ENCODE results near the gene TMEM183A.

The TMEM183A gene

DNA sequence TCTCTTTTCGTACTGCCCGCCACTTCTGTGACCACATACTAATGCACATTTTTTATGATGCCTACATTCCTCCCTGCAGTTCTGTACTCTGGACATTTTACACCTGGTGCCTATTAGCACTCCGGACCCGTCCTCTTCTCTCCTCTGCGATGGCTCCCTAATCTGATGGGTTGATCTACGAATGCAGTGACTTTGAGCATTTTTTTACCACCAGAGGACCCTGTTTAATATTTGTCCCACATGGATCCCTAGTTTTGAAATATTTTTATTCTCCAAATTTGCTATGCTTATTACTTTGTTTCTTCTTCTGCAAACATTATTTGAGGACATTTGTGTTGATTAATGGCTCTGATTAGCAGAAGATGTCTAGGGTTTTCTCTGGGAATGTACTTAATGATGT lies 24.3 kb downstream of the TMEM183A start:
- no peak for DNase-seq

- DNase-seq, result no peak
These were observed 26.1 kb downstream of the TMEM183A start for GRCh38 chr1:203033287-203033686.

- DNase-seq, result no peak
These were observed 26.7 kb downstream of the TMEM183A start for GRCh38 chr1:203033917-203034316.

DNA sequence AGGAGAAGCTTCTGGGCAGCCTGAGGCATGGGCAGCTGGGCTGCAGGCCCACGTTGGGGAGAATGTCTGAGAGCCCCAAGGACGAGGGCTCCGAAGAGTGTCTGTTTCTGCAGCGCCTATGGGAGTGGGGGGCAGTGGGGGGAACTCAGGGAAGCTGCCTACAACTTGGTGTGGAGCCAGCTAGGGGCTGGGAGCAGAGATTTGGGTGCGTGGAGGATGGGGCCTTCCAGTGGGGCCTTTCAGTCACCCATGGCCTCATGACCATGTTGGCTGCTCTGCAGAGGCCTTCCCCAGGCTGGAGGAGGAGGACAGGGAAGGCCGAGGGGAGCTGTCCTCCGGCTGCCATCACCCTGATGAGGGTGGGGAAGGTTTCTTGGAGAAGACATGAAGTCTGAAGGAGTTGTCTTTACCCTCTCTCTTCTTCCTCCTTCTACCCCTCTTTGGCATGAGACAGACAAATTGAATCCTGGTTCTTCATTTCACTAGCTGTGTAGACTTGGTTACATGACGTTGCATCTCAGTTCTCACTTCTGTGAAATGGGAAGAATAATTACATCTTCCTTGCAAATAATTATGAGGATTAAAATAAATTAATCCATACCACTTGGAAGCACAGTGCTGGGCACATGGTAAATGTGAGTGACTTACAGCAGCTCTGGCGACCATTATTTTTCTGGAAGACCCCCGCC lies 27.4 kb downstream of the TMEM183A start:
- no peak for DNase-seq

DNA sequence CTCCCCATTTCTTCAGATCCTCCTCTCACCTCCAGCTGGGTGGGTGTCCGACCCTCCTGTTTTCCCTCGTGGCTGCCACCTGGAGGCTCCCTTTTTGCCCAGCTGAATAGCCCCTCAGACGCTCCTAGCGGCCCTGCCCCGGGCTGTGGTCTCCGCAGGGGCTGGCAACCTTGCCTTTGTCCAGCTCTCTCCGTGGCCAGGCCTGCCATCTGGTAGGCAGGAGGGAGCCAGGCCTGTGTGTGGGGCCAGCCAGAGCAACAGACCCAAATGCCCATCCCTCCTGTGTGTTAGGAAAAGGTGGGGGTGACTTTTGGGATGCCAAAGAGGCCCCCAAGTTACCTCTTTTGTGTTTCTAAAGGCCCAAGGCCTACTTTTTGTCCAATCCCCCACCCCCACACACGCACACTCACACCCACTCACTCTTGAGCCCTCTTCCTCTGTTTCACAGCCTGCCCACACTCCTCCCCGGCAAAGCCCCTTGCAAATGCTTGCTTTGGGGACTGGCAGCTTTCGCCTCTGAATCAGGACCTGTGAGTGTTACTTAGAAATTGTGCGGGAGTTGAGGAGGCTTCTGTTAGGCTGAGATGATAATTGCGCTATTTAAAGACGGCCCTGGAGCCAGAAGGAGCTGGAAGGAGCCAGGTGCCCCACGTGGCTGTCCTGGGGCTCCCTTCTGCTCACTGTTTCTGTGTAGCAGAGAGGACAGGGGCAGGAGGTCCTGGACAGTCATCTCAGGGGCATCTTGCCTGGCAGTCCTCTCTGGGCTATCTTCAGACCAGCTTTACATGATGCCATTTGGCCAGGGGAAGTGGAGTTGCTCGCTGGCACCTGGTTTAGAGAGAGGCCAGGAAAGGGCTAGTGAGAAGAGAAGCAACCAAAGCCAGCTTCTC lies 28.2 kb downstream of the TMEM183A start:
- DNase-seq, result no peak

DNA sequence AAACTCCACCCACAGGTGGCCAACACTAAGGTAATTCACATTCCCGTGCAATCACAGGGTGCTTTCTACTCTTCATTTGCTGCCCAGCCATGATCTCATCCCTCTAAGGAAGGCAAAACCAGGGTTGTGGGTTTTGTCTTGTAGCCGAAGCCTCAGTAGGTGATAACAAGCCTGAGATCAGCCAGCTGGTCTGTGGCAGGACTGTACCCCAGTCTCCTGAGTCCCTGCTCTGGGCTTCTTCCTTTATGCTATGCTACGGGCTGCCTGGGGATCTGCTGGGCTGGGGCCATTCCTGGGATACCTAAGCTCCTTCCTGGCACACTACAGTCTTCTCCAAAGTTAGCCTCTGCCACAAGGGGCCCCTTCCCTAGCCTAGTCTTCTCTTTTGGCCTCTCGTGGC lies 29.0 kb downstream of the TMEM183A start:
- DNase-seq, result no peak

DNA sequence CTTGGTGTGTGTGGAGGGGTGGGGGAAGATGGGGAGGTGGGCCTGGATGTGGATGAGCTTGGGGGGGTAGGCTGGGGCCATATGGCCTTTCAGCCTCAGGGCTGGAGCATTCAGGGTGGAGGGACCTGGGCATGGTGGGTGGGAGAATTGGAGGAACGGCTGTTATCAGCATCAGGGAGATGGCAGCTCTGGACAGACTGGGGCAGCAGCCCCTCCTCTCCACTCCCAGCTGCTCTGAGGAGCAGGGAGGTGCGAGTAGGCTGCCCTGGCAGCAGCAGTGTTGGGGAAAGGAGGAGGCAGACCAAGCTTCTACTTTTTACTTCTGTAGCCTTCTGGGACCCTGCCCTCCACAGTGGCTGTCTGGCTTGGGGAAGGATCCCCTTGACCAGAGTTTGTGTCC lies 29.4 kb downstream of the TMEM183A start:
- DNase-seq, result no peak

DNA sequence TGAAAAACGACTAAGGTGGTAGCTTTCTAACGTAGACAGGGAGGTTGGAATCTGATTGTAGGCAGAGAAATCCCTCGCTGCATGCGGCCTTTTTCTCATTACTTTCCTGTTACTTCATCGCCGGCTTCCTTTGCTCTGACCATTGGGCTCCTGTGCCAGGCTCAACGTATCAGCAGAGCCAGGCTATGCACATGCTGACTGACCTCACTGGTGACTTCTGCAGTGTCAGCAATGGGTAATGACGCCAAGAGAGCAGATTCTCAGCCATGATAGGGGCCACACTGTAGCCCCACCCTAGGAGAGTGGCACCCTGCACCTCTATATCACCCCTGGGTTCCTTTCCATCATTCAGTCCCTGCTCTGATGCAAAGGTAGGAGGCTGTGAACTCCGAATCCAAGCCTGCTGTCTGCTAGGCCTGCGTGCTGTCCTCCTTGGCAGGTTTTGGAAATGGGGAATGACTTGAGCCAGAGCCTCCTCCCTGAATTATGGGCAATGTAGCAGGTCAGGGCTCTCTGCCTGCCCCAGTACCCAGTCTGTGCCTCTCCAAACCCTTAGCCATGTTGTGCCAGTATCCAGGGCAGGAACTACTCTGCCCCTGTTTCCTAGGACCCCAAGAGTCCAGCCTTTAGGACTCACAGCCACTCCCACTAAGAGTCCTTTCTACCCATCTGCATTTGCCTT lies 30.5 kb downstream of the TMEM183A start:
- no peak for DNase-seq

DNA sequence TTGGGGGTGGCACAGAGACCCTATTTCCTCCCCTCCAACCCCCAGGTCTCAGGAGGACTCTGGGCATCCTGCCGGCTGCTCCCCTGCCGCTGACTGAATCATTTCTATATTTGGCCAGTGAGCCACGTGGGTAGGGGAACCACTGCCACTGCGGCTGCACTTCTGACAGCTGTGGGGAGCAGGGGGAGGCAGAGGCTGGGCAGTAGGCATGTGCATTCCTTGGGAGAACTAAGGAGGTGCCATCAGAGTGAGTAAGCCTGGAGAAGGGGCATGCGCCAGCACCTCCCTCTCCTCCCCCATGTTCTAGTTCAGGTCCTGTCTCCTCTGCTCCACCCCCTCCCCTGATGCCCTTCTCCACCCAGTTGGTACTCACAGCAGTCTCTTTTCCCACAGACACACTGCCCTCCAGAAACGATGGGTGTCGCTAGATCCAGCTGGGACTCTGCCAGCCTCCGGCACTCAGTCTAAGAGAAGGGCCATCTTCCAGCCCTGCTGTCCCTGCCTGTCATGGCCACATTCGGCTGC lies 31.1 kb downstream of the TMEM183A start:
- DNase-seq, result no peak

DNA sequence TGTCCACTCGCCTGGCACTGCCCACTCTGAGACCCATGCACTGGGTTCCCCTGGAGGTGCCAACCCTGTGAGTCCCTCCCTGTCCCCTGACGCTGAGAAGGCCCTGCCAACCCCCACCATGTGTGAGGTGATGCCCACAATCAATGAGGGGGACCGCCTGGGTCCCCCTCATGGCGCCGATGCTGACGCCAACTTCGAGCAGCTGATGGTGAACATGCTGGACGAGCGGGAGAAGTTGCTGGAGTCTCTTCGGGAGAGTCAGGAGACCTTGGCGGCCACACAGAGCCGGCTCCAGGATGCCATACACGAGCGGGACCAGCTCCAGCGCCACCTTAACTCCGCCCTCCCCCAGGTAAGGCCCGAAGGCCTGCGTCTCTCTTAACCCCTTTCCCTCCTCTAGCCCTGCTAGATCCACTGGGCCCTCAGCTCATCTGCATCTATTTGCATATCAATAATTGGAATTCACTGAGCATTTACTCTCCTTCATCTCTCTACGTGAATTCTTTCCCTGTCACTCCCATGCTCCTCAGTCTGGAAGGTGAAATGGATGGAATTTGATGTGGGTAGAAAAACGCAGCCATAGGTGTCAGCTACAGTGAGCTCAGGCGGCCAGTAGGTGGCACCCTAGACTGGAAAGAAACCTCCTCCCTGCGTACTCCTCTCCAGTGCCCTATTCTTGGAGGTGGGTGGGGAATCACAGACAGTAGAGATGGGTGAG lies 31.9 kb downstream of the TMEM183A start:
- peak; percentile 79 for DNase-seq

DNA sequence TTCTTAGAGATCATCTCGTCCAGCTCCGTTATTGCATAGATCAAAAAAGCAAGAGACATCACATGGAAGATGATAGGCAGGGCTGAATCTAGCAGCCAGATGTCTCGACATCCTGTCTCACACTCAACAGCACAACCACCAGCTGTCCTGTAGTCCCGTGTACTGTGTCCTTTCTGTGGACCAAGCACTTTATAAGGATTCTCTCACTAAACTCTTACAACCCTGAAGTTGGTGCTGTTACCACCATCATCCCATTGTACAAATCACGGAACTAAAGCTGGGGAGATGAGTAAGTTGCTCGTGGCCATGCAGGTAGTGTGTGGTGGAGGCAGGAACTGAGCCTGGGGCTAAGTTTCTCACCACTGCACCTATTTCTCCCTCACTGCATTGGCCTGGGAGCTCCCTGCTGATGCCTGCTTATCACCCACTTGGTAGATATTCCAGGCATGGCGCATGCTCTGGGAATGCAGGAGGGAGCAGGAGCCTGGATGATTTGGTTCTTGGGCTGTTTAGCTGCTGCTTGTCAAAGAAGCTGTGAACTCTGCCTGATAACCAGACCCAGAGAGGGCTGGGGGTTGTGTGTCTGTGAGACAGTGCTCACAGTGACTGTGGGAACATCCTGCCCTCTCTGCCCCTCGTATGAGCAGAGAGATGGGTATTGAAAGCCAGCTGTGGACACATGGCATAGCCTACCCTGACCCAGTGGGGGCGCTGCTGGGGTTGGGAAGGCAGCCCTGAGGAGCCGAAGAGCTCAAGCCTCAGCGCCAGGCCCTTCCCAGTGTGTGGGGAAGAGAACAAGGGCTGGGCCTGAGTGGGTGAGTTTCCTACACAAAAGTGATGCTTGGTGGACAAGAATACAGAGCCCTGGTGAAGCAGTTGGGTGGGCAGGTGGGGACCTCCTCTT lies 32.7 kb downstream of the TMEM183A start:
- DNase-seq, result no peak

DNA sequence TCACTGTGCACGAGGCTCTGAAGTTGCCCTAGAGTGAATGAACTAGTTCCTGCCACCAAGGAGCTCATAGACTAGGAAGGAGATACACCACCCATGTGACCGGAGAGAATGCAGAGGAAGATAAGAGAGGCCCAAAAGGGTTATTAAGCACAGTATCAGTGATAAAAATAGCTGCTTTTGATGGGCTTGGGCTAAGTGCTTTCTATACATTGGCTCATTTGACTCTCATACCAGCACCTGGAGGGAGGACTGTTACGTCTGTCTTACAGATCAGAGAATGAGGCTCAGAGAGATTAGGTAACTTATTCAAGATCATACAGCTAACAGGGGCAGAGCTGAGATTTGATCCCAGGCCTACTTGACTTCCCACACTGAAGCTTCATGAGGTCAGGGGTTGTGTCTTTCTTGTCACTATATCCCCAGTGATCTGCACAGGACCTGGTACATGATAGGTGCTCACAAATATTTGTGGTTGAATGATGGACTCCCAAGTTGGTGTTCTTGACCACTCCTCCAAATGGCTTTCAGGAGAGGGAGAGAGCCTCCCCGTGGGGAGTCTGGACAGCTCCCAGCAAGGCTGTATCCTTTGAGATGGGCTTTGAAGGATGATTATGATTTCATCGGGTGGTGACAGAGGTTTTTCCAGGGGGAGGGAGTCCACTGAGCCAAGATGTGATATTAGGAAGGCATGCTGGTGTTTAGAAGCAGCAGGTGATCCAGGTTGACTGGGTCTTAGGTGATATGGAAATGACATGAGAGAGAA lies 33.5 kb downstream of the TMEM183A start:
- no peak for DNase-seq

GRCh38 chr1:203041351-203041932 lies 34.3 kb downstream of the TMEM183A start:
- DNase-seq, result no peak

GRCh38 chr1:203043830-203044545 lies 36.8 kb downstream of the TMEM183A start:
- DNase-seq, result no peak

GRCh38 chr1:203044546-203045250 lies 37.5 kb downstream of the TMEM183A start:
- DNase-seq, result no peak

GRCh38 chr1:203045336-203045735 lies 38.2 kb downstream of the TMEM183A start:
- no peak for DNase-seq

DNA sequence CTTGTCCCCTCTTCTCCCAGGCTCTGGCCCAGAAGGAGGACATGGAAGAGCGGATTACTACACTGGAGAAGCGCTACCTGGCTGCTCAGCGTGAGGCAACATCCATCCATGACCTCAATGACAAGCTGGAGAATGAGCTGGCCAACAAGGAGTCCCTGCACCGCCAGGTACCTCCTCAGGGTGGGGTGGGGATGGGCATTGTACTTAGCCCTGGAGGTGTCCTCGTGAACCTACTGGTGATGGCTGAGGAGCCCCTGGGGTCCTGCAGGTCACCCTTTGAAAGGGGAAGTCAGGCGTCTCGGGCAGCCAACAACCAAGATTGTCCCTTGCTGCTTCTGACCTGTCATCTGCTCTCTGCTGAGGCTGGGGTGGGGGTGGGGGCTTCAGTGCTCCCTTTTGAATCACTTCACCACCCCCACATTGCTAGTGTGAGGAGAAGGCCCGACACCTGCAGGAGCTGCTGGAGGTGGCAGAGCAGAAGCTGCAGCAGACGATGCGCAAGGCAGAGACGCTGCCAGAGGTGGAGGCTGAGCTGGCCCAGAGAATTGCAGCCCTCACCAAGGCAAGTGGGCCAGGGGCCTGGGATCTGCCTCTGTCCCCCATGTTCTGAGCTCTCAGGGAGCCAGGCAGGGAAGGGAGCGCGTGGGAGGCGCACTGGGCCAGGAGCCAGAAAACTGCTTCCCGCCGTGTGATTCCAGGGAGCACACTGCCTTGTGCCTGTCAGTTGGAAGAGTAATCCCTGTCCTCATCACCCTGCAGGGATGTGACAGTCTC lies 38.8 kb downstream of the TMEM183A start:
- DNase-seq, result no peak

GRCh38 chr1:203046984-203047630 lies 39.9 kb downstream of the TMEM183A start:
- no peak for DNase-seq
